Myocyte (in vitro differentiated cells): Measurements from ENCODE around the gene SUFU. TPM values are rescaled to one million over a fixed set of nuclear protein-coding genes. Genes with fewer than 3 reads are reported as not detected.

ENCODE experiments used
- total RNA-seq: library from RNA; depleted of rRNA; stranded (reverse); fragments of >200 nt; gene quantifications from 2 replicates; pipeline ENCODE4 v1.2.3, GENCODE V29; 2014

SUFU gene
- total RNA-seq, 1 donor from 2014 or later = 4.0 TPM

Other genes with a start within 250 kb of the SUFU start
- gene NFKB2, start 108.3 kb upstream of the SUFU start, total RNA-seq = 43.6 and 45.0 TPM in 2 replicates
- 0.10 and 0.32 TPM in 2 replicates for gene PSD, start 85.2 kb upstream of the SUFU start, total RNA-seq
- 17.3 and 22.4 TPM in 2 replicates for gene FBXL15, start 83.1 kb upstream of the SUFU start, total RNA-seq
- gene CUEDC2, start 71.4 kb upstream of the SUFU start, total RNA-seq = 73.3 and 93.3 TPM in 2 replicates
- not detected in 2 replicates for gene C10orf95, start 52.4 kb upstream of the SUFU start, total RNA-seq
- 180 and 206 TPM in 2 replicates for gene ACTR1A, start 1.3 kb upstream of the SUFU start, total RNA-seq
- gene TRIM8, start 140.5 kb downstream of the SUFU start, total RNA-seq = 230 and 274 TPM in 2 replicates
- gene ARL3, start 210.4 kb downstream of the SUFU start, total RNA-seq = 6.2 TPM in 2 replicates
- gene SFXN2, start 210.7 kb downstream of the SUFU start, total RNA-seq = 0.57 and 1.3 TPM in 2 replicates
- gene WBP1L, start 240.0 kb downstream of the SUFU start, total RNA-seq = 57.2 and 57.7 TPM in 2 replicates